Astrocyte of the cerebellum (primary cell): ENCODE data around the gene PTPRT.

Experiments
- DNase-seq: peaks from one replicate; pipeline ENCODE4 v3.0.0-alpha.2; 2011; ENCODE audit warnings: low read depth
- H3K4me3 ChIP-seq: 2 replicates; pipeline ENCODE4 v1.5.1; 2011; ENCODE audit warnings: mild to moderate bottlenecking, low read depth, low read length, moderate library complexity
- in situ Hi-C: cut with HindIII; loops from 2 replicates; pipeline ENCODE4 v1.10.0; 2017; ENCODE audit warnings: low sequenced_read_pairs
- TF ChIP-seq, protein P1 (sequence below): IDR thresholded peaks from 2 replicates; pipeline ENCODE4 v1.5.1; 2012; ENCODE audit warnings: low read length, low read depth, moderate library complexity, mild to moderate bottlenecking; ENCODE audit errors: missing control alignments

PTPRT gene

GRCh38 chr20:42419814-42420532 lies 769.7 kb downstream of the PTPRT start:
- in situ Hi-C loops, result no loop called here
- H3K4me3 ChIP-seq, result no peak overlapping the region
- no peak for DNase-seq
- TF ChIP-seq, protein P1, sequence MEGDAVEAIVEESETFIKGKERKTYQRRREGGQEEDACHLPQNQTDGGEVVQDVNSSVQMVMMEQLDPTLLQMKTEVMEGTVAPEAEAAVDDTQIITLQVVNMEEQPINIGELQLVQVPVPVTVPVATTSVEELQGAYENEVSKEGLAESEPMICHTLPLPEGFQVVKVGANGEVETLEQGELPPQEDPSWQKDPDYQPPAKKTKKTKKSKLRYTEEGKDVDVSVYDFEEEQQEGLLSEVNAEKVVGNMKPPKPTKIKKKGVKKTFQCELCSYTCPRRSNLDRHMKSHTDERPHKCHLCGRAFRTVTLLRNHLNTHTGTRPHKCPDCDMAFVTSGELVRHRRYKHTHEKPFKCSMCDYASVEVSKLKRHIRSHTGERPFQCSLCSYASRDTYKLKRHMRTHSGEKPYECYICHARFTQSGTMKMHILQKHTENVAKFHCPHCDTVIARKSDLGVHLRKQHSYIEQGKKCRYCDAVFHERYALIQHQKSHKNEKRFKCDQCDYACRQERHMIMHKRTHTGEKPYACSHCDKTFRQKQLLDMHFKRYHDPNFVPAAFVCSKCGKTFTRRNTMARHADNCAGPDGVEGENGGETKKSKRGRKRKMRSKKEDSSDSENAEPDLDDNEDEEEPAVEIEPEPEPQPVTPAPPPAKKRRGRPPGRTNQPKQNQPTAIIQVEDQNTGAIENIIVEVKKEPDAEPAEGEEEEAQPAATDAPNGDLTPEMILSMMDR, result no peak

- TF ChIP-seq, protein P1, result no peak
- in situ Hi-C loops, result no loop called here
- no peak for DNase-seq
- no peak overlapping the region for H3K4me3 ChIP-seq
Measured at GRCh38 chr20:42406826-42407225, 782.9 kb downstream of the PTPRT start.

DNA sequence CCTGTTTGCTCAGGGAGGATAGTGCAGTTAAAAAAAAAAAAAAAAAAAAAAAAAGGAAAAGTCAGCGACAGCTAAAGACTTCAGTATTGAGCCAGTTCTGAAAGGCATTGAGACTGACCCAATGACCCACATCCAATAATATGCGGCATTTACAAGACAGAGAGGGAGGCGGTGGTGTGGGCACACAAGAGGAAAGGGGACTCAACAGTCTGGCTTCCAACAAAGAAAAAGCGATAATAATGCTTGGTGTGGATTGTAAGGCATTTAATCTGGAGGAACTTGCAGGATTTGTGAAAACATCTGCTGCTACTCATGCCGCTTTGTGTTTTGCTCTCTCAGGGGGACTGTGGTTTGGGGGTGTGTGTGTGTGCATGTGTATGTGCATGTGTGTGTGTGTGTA lies 787.3 kb downstream of the PTPRT start:
- in situ Hi-C loops, result no loop called here
- DNase-seq, result no peak

GRCh38 chr20:42401613-42402012 lies 788.1 kb downstream of the PTPRT start:
- TF ChIP-seq, protein P1, result no peak
- no peak for DNase-seq
- no peak overlapping the region for H3K4me3 ChIP-seq
- in situ Hi-C loops, result no loop called here

More for the DNA sequence above, 787.3 kb downstream of the PTPRT start:
- TF ChIP-seq, protein P1, result no peak
- H3K4me3 ChIP-seq, result no peak overlapping the region

DNA sequence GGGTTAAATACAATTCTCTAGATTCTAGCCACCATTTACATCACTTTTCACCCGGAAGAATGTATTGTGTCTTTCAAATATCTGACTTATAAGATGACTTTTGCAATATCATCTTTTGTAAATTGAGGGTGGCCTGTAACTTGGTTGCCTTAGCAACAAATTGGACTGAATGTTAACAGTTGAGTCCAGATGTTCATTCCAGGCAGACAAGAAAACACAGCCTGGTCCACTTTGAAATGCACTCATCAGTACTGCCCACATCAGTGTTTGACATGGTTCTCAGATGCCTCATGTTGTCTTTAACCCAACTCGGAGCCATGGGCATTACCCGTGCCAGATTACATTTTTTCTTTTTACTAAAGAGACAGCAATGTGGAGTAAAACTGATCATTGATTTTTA lies 789.9 kb downstream of the PTPRT start:
- DNase-seq, result no peak
- TF ChIP-seq, protein P1, result no peak
- H3K4me3 ChIP-seq, result no peak overlapping the region
- in situ Hi-C loops, result no loop called here

GRCh38 chr20:42392442-42392841 lies 797.3 kb downstream of the PTPRT start:
- in situ Hi-C loops, result no loop called here
- H3K4me3 ChIP-seq, result no peak overlapping the region
- TF ChIP-seq, protein P1, result no peak
- no peak for DNase-seq

- H3K4me3 ChIP-seq, result no peak overlapping the region
- DNase-seq, result no peak
- TF ChIP-seq, protein P1, result no peak
- in situ Hi-C loops, result no loop called here
Measured at GRCh38 chr20:42391807-42392206, 797.9 kb downstream of the PTPRT start.
